Endothelial cell (in vitro differentiated cells): ENCODE data around the gene MAML3. TPM values are rescaled to one million over a fixed set of nuclear protein-coding genes. Genes with fewer than 3 reads are reported as not detected.

Experiments
- DNase-seq: peaks from one replicate; pipeline ENCODE4 v3.0.0; 2021; ENCODE audit warnings: low spot score
- H3K27ac Mint-ChIP-seq: one replicate; pipeline ENCODE4 v1.8.0; 2021; ENCODE audit warnings: mixed read lengths, inconsistent platforms; ENCODE audit not compliant: unreplicated experiment
- H3K27me3 Mint-ChIP-seq: one replicate; pipeline ENCODE4 v1.8.0; 2021; ENCODE audit warnings: mild to moderate bottlenecking, moderate library complexity, mixed read lengths, inconsistent platforms; ENCODE audit not compliant: unreplicated experiment
- H3K36me3 Mint-ChIP-seq: one replicate; pipeline ENCODE4 v1.8.0; 2021; ENCODE audit warnings: mild to moderate bottlenecking, low read depth, mixed read lengths, inconsistent platforms; ENCODE audit not compliant: unreplicated experiment
- H3K4me1 Mint-ChIP-seq: one replicate; pipeline ENCODE4 v1.8.0; 2021; ENCODE audit warnings: mild to moderate bottlenecking, mixed read lengths, inconsistent platforms; ENCODE audit not compliant: unreplicated experiment
- H3K4me3 Mint-ChIP-seq: one replicate; pipeline ENCODE4 v1.8.0; 2021; ENCODE audit warnings: mild to moderate bottlenecking, mixed read lengths, inconsistent platforms; ENCODE audit not compliant: unreplicated experiment
- H3K9me3 Mint-ChIP-seq: one replicate; pipeline ENCODE4 v1.8.0; 2021; ENCODE audit warnings: mixed read lengths, inconsistent platforms; ENCODE audit not compliant: unreplicated experiment
- CTCF ChIP-seq: fragments of 200-600 bp; sonication (generic); IDR thresholded peaks from one replicate; pipeline ENCODE4 v1.5.0; 2021; ENCODE audit warnings: antibody characterized with exemption; ENCODE audit not compliant: unreplicated experiment
- total RNA-seq: library from RNA; stranded (reverse); fragmentation: NEBNext Ultra II Directional; extraction: Animal tissue kit (Norgen Biotek cat#: 25700); gene quantifications from one replicate; pipeline ENCODE4 v1.2.1, GENCODE V29; 2021; ENCODE audit not compliant: unreplicated experiment

The MAML3 gene
- total RNA-seq, 1 donor from 2014 or later = 31.0 TPM

- Mint-ChIP-seq H3K9me3 (peaks cover 3% of the 10 kb centered on the region), H3K4me1 (peaks cover 37% of the 10 kb centered on the region), H3K27ac (peak overlapping the region; percentile 90), H3K36me3 (peaks cover 4% of the 10 kb centered on the region), H3K27me3 (peaks cover 3% of the 10 kb centered on the region), H3K4me3 (no peak overlapping the region)
- no peak for DNase-seq
- TF ChIP-seq CTCF = no peak
Observed at GRCh38 chr4:139808808-139809756, 344.9 kb downstream of the MAML3 start.

GRCh38 chr4:139808381-139808807 is 345.6 kb downstream of the MAML3 start:
- Mint-ChIP-seq H3K27ac (peak overlapping the region; percentile 90), H3K9me3 (peaks cover 3% of the 10 kb centered on the region), H3K27me3 (peaks cover 3% of the 10 kb centered on the region), H3K4me1 (peaks cover 30% of the 10 kb centered on the region), H3K36me3 (peaks cover 4% of the 10 kb centered on the region), H3K4me3 (no peak overlapping the region)
- no peak for DNase-seq
- TF ChIP-seq CTCF = no peak

GRCh38 chr4:139807483-139807882 is 346.5 kb downstream of the MAML3 start:
- H3K27ac Mint-ChIP-seq = peak overlapping the region; percentile 53
- peaks cover 27% of the 10 kb centered on the region for H3K4me1 Mint-ChIP-seq
- peaks cover 3% of the 10 kb centered on the region for H3K9me3 Mint-ChIP-seq
- H3K4me3 Mint-ChIP-seq = no peak overlapping the region
- peaks cover 4% of the 10 kb centered on the region for H3K36me3 Mint-ChIP-seq
- no peak for TF ChIP-seq CTCF
- DNase-seq = no peak
- peaks cover 3% of the 10 kb centered on the region for H3K27me3 Mint-ChIP-seq

DNA sequence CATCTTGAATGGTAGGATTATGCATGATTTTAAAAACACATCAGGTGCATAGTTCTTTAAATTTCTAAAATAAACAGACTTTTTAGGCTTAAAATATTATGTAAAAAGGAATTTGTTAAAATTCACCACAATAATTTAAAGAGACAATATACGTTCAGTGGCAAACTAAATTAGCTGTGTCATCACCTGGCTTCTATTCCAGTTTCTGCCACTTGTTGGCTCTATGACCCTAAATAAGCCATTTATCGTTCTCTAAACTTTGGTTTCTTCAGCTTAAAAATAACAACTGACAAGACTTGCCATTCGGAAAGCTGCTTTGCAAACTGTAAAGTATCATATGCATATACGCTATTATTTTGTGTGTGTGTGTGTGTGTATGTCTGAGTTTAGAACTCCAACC is 347.1 kb downstream of the MAML3 start:
- peaks cover 4% of the 10 kb centered on the region for H3K36me3 Mint-ChIP-seq
- no peak overlapping the region for H3K4me3 Mint-ChIP-seq
- DNase-seq = no peak
- peaks cover 29% of the 10 kb centered on the region for H3K4me1 Mint-ChIP-seq
- TF ChIP-seq CTCF = no peak
- peaks cover 3% of the 10 kb centered on the region for H3K27me3 Mint-ChIP-seq
- peak overlapping the region; percentile 18 for H3K27ac Mint-ChIP-seq
- H3K9me3 Mint-ChIP-seq = peaks cover 3% of the 10 kb centered on the region

DNA sequence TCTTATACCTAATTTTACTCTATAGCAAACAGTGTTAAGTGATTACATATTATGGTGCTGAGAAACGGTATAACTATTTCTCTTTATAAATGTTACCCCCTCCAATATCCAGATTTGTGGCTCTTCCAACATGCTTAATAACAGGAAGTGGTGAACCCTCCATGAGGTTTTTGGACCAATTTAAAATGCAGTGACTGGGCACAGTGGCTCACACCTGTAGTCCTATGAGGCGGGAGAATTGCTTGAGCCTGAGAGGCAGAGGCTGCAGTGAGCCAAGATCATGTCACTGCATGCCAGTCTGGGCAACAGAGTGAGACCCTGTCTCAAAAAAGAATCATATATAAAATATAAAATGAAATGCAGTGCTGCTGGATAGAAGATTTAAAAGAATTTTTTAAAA is 351.1 kb downstream of the MAML3 start:
- H3K4me3 Mint-ChIP-seq = no peak overlapping the region
- peak overlapping the region; percentile 61 for H3K27ac Mint-ChIP-seq
- DNase-seq = no peak
- H3K36me3 Mint-ChIP-seq = no peaks in the 10 kb centered on the region
- peaks cover 6% of the 10 kb centered on the region for H3K27me3 Mint-ChIP-seq
- peaks cover 32% of the 10 kb centered on the region for H3K4me1 Mint-ChIP-seq
- H3K9me3 Mint-ChIP-seq = no peaks in the 10 kb centered on the region
- TF ChIP-seq CTCF = no peak
